T-helper 2 cell (primary cell): ENCODE results near the gene GHITM.
"Not testable (repeated sequence)": the region's sequence is repeated elsewhere in the genome, so short reads cannot be mapped to it uniquely, and the experiment has no call there.

Experiments used
- DNase-seq, 5 experiments: peaks; one replicate each; pipeline versions ENCODE4 v3.0.0 to v3.0.0-alpha.2; 2012 to 2022
- total RNA-seq, 2 donors: gene quantifications; one replicate each; lab custom pipeline; 2026; lab: John Stamatoyannopoulos, UW

GHITM gene, protein sequence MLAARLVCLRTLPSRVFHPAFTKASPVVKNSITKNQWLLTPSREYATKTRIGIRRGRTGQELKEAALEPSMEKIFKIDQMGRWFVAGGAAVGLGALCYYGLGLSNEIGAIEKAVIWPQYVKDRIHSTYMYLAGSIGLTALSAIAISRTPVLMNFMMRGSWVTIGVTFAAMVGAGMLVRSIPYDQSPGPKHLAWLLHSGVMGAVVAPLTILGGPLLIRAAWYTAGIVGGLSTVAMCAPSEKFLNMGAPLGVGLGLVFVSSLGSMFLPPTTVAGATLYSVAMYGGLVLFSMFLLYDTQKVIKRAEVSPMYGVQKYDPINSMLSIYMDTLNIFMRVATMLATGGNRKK
- 176 to 214 reads per million in 2 donors for total RNA-seq

DNA sequence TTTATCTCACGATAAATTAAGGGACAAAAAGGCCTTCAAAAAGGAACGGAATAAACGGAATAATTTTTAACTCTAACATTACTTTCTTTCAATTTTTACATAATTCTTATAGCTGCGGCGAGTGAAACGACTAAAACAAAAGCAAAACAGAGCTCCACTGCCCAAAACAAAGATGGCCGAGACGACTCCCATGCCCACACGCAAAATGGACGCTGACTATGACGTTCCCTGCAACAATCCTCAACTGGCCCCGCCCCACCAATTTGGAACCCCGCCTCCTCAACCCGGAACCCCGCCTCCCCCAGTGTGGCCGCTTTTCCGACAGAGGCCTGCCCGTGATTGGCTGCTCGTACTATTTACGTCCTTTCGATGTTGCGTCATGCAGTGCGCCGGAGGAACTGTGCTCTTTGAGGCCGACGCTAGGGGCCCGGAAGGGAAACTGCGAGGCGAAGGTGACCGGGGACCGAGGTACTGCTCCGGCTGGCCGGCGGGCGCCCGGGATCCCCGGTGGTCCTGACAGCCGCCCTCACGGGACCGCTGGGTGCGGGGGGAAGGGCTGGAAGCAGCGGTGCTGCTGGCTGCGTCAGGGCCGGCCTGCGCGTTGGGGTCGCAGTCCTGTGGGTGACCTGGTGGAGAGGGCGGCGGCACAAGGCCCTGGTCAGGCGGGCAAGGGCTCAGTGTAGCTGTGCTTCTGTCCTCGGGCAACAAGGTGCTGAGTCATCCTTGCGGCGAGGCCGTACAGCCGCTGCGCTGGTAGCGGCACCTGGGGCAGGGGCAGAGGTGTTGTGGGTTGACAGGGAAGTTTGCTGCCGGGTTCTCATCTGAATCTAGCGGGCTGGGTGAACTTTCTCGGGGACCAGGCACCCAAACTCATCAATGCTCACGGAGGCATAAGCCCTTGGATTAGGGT lies at the start of gene GHITM:
GHITM (plus strand) TSS at position 384 of the 910 bp plus-strand sequence. CDS start 1,992 bp downstream, outside the sequence.
- DNase-seq, result peak; percentile 97 to 99 (median 98)

- no peak for DNase-seq
These were observed 43.4 kb upstream of the GHITM start for GRCh38 chr10:84095811-84096497.

- no peak for DNase-seq
These were observed 41.4 kb upstream of the GHITM start for GRCh38 chr10:84097787-84098353.

GRCh38 chr10:84098667-84099066 lies 40.6 kb upstream of the GHITM start:
- DNase-seq, result no peak

- no peak for DNase-seq
These were observed 38.3 kb upstream of the GHITM start for GRCh38 chr10:84101042-84101441.

DNA sequence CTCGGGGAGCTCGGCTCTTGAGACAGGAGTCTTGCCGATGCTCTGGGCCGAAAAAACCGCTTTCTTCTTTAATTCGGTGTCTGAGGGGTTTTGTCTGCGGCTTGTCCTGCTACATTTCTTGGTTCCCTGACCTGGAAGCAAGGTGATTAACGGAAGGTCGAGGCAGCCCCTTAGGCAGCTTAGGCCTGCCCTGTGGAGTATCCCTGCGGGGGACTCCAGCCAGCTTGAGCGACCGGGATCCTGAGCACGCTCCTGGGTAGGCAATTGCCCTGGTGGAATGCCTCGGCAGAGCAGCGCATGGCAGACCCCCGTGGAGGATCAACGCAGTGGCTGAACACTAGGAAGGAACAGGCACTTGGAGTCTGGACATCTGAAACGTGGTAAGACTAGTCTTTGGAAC lies 30.5 kb upstream of the GHITM start:
- DNase-seq, result no peak

- DNase-seq, result not testable (repeated sequence)
These were observed 29.5 kb upstream of the GHITM start for GRCh38 chr10:84109772-84110171.

GRCh38 chr10:84113468-84113867 lies 25.8 kb upstream of the GHITM start:
- not testable (repeated sequence) for DNase-seq

DNA sequence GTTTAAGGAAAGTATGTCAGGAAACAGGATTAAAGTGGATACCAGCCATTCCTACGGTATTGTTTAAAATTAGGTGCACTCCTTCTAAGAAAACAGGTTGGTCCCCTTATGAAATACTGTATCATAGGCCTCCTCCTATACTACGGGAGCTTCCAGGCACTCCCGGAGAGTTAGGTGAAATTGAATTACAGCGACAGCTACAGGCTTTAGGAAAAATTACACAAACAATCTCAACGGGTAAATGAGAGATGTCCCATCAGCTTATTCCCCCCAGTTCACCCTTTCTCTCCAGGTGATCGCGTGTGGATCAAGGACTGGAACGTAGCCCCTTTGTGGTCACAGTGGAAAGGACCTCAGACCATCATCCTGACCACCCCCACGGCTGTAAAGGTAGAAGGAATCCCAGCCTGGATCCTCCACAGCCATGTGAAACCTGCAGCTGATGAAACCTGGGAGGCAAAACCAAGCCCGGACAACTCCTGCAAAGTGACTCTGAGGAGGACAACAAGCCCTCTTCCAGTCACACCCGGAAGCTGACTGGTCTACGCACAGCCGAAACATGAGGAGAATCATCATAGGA lies 25.1 kb upstream of the GHITM start:
- no peak for DNase-seq

- not testable (repeated sequence) for DNase-seq
These were observed 22.1 kb upstream of the GHITM start for GRCh38 chr10:84117204-84117603.

- DNase-seq, result no peak
These were observed 21.5 kb upstream of the GHITM start for GRCh38 chr10:84117686-84118394.

GRCh38 chr10:84118395-84119006 lies 20.8 kb upstream of the GHITM start:
- DNase-seq, result no peak

- DNase-seq, result no peak
These were observed 15.9 kb upstream of the GHITM start for GRCh38 chr10:84123362-84123761.

GRCh38 chr10:84125910-84126784 lies 13.2 kb upstream of the GHITM start:
- DNase-seq, result not testable (repeated sequence)

- DNase-seq, result no peak
These were observed 12.5 kb upstream of the GHITM start for GRCh38 chr10:84126785-84127167.

DNA sequence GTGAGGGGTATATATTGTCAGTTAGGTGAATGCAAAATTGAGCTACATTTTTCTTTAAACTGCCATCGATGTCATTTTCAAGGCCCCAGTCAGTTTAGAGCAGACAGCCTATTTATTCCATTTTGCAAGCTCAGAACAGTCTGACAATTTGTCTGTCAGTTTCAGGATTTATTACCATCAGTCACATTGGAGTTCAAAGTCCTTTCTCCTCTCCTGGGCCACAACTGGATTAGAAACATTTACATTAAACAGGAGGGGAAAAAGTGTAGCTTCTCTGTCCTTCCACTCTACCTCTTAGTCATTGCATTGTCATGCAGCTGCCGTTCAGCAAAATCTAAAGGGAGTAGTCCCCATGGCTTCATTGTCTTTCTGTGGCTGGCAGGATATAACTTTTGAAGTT lies 3.5 kb upstream of the GHITM start:
- no peak for DNase-seq

DNA sequence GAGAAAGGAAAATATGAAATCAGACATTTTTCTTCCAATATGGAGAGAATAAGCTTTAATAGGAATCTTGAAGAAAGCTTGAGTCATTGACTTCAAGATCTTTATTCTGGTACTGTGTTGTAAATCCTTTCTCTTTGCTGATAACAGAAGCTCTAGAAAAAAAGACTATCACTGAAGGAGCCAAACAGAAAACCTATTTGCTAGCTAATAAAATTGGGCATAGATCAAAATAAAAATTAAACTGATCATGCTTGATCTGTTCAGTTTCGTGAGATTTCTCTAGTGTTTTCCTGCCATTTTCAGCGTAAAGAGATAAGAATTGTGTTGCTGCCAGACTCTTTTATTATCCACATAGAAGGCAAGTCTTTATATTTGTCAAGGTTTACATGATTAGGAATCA lies 1.5 kb upstream of the GHITM start:
- DNase-seq, result no peak

GRCh38 chr10:84138478-84139125 lies 707 bp upstream of the GHITM start:
- peak in 3 of 5 experiments; percentile 31 to 86 (median 52) for DNase-seq

DNA sequence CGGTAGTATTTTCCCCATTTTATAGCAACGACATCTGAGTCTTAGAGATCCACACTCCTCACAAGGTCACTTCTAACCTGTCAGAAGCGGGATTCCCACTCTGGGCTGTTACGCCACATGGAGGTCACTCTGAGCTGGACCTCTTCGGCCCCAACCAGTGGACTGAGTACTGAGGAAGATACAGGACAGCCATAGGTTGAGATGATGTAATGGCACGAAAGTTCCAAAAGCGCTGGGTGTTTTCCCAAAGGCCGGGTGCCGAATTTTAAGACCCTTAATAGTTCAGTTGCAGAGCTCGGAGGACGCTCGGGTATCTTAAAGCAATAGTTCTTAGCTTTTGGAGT lies 699 bp downstream of the GHITM start:
- no peak for DNase-seq

DNA sequence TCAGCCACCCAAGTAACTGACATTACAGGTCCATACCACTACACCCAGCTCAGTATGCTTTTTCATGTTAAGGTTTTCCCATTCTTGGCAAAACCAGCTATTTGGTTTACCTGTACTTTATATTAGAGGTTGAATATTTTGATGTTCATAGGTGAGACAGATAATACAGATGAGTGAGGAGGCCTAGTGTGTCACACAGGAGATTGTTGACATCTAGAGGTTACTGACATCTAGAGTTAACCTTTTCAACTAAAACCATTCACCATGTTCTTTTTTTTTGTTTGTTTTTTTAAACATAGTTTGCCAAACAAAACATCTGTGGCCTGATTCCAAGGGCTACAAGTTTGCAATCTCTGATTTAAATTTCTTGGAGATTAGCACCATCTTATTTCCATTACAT lies 8.0 kb downstream of the GHITM start:
- no peak for DNase-seq
